ENCODE measurements around the gene DZIP3.

DNA sequence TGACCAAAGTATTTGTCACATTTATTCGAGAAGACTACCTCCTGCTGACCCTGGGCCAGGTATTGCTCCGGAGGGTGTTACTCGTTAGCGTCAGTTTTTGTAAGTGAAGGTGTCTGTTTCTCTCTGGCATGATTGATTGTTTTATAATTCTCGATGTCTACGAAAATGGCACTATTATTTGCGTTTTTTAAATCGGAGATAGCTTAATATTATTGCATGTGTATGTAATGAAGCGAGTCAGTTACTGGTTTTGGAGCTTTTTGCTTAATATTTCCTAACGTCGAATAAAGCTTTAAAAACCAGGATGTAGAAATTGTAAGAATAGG is 439 bp downstream of the DZIP3 start:
- no peak for TF ChIP-seq CTCF (IDR thresholded peaks at IDR 0.05)
- no peak for TF ChIP-seq POLR2A (IDR thresholded peaks at IDR 0.05)
